ENCODE data around the gene PLEKHN1.

Gene PLEKHN1

DNA sequence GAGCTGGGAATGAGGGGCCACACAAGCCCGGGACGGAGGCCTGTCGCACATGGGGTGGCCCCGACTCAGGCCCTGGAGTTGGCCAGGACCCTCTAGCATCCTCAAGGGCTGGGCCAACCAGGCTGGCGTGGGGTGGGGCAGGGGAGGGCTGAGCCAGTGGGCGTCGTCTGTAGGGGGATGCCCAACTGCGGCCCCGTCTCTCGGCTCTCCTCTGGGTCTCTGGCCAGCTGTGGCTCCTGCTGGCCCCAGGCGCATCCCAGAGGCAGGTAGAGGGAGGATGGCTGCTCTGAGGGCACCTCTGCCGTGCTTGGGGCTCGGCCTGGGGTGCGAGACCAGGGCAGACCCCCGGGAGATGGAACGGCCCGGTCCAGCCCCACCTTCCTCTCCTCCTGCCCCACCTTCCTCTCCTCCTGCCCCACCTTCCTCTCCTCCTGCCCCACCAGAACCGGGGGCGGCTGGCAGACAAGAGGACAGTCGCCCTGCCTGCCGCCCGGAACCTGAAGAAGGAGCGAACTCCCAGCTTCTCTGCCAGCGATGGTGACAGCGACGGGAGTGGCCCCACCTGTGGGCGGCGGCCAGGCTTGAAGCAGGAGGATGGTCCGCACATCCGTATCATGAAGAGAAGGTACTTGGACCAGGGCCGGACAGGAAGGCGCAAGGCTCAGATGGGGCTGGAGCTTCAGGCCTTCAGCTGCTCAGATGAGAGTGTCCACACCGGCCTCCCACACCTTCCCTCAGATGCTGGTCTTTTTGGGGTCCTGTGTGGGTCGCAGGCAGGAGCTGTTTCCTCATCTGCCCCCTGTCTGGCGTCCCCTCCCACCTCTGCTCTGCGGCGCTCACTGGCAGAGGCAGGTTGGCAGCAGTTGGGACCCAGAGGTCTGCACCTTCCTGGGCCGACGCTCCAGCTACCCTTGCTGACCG, 36.3 kb upstream of the PLEKHN1 start:
- DNase-seq: no peak

DNA sequence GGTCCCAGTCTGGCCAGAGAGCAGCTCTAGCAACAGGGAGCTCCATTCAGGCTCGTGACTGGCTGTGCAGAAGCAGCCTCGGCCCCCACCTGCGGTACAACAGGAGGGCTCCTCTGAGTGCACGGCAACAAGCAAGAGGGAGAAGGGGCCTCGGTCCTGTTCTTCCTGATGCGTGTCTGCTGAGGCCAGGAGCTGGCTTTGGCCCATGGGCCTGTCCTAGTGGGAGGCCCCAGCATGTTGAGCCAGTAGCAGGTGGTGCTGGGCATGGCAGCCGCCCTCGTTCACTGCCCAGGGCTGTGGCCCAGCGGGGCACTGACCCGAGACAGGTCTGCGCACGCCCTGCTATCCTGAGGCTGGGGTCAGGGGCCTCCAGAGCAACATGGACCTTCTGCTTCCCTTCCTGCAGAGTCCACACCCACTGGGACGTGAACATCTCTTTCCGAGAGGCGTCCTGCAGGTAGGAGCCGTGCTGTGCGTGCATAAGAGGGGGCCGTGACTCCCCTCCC, 35.6 kb upstream of the PLEKHN1 start:
- no peak for DNase-seq

DNA sequence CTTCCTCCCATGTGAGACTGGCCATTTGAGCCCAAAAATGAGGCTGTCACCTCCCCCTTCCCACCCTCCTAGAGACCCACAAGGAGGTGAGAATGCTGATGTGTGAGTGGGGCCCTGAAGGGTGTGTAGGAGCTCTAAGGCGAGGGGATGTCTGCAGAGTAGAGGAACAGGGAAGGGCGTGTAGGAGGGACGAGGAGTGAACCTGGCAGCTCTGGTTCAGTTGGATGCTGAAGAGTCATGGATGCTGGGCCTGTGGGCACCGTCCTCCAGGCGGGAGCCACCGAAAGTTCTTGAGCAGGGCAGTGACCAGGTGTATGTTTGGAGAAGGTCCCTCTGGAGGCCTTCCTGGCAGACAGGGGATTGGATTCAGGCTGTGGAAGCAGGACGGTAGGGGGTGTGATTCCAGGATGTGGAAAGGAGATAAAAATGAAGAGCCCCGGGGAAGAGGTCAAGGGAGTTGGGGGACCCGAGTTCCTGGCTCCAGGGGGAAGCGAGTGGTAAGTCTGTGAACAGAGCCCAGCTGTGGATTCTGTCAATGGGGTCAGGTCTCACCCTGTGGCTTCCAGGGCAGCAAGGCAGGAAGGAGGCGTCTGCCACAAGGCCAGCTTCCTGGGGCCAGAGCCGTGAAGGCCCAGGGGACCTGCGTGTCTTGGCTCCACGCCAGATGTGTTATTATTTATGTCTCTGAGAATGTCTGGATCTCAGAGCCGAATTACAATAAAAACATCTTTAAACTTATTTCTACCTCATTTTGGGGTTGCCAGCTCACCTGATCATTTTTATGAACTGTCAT, 34.7 kb upstream of the PLEKHN1 start:
- DNase-seq: no peak

DNA sequence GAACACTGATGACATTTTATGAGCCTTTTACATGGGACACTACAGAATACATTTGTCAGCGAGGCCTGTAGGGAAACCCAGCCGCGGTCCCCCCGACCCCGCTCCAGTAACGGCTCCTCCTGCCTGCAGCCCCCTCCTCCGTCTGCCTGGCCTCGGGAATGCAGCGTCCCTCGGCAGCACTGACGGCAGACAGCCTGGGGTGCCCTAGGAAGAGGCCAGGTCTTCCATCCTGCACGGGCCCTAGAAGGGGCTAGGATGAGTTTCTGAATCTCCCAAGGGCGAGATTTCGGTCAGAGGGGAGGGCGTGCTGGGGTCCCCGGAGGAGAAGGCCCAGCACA, 34.1 kb upstream of the PLEKHN1 start:
- no peak for DNase-seq

DNA sequence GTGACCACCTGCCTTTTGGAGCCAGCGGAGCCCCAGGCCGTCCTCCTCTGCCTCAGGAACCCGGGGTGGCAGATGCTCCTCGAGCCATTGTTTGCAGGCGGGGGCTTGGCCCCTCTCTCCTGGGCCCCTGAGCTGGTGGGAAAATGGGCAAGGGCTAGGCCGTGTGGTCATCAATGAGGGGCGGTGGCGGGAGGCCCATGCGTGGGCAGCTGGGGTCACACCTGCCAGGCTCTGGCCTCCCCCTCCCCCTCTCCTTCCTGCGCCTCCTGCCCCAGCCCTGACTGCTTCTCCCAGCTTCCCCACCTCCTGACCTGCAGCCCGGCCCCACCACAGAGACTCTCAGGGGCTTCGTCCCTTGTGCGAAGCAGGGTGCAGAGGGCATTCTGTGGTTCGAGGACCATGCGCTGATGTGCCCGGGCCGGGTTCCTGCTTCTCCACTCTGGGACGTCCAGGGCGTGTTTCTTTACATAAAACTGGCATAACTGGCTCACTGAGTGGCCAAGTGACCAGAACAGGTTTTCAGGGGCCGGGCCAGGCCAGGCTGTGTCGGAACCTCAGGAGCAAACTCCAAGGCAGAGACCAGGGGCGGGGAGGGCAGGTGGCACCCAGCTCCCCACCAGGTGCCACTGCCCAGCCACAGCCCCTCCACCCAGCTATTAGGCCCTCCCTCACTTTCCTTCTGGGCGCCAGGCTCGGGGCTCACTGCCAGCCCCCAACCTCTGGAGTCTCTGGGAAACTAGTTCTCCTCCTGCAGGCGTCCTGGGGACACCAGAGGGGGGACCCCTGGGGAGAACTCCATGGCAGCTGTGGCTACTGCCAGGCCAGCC, 33.3 kb upstream of the PLEKHN1 start:
- DNase-seq: no peak

DNA sequence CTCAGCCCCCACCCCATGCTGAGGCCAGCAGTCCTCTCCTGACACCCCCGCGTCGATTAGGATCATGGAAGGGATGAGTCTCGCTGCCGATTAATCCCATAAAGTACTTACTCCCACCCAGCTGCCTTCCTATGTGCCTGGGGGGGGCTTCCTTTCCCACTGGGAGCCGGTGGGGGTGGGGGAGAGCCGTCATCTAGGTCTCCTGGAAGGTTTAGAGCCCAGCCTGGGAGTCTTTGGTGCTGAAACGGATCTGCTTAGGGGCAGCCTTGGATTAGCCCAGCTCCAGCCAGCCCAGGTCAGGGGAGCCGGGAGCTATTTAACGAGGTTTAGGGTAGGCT, 32.7 kb upstream of the PLEKHN1 start:
- DNase-seq: no peak

DNA sequence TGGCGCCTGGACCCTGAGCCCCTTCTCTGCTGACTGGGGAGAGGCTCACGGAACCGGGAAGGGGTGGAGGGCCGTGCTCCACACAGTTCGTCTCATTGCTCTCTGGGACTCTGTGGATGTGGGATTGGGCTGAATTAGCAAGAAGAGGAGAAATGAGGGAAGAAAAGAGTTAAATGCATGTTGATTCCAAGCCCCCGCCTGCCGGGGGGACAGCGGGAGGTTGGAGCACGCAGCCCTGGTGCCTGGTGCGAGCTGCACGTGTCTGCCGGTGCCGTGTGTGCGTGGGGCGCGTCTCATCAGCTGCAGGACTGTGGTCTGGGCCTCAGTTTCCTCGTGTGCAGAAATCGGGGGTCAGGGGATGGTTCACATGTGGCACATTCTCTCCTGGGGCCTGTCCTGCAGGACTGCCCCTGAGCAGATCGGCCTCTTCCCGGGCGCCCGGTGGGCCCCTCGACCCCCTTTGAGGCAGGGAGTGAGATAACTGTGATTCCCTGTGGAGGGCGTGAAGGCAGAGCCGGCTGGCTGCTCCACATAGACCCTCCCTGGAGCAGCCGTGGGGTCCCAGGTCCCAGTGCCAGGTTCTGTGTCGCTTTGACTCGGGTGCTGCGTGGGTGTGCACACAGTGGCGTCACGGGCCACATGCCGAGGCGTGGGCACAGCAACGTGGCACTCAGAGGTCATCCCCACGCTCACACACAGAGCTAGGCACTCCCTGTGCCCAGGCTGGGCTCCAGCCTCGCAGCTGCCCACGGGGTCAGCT, 31.1 kb upstream of the PLEKHN1 start:
- DNase-seq: no peak

DNA sequence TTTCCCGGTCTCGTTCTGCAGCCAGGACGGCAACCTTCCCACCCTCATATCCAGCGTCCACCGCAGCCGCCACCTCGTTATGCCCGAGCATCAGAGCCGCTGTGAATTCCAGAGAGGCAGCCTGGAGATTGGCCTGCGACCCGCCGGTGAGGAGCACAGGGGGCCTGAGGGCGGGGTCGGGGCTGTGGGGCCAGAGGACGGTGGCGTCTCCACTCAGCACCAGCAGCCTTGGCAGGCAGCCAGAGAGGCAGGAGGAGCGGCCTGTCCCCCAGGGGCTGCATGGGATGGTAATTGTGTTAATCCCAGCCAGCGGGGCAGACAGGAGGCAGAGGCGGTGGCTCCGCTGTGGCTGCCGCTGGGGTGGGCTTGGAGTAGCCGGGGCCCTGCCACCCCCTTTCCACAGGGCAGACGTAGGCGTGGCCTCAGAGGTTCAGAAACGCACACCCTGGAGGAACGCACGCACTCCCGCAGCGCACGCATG, 30.5 kb upstream of the PLEKHN1 start:
- no peak for DNase-seq

DNA sequence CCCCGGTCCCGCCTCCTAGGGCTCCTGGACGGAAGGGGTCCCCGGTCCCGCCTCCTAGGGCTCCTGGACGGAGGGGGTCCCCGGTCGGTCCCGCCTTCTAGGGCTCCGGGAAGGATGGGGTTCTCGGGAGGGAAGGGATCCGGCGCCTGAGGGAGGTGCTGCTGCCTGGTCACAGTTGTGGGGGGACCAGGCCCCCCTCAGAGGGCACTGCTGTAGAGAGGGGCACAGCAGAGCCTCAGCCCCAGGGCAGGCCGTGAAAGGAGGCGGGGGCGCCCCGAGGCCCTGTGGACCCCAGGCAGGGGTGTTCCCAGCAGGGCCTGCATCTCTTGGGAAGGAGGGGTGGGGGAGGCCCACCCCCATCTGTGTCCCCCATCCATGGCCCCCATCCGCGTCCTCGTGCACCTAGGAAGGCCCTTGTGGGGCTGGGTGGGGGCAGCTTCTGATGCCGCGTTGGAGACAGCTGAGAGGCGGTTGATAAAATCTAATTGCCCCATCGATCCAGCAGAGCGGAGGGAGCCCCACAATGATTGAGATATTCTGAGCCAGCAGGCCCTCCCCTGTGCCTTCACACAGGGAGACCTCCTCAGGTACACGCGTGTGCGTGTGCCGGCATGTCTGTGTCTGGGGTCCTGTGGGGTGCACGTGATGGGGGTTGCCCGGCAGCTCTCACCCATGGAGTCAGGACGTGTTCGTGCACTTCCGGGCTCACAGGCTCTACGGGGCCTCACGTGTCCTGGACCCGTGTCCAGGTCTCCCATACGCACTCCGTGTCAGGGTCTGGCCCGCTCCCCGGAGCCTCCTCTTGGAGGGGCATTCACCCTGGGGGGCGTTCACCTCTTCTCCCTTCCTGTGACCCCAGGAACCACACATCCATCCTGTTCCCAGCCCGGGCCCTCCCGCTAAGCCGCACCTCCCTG, 29.7 kb upstream of the PLEKHN1 start:
- no peak for DNase-seq

DNA sequence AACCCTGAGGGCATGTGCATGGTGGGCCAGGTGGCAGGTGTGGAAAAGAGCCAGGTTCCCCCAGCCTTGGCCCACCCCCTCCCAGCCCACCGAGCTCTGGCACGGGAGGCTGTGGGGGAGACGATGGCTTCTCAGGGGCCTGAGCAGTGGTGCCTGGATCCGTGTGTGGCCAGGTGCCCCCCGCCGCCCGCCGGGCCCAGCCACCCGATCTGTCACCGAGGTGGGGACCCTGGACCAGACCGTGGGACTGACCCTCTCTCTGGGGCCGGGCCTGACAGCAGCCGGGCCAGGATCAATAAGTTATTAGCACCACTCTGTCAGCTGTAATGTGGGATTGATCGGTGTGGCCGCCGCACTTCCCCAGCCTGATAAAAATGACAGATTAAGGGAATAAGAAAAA, 28.8 kb upstream of the PLEKHN1 start:
- DNase-seq: no peak

DNA sequence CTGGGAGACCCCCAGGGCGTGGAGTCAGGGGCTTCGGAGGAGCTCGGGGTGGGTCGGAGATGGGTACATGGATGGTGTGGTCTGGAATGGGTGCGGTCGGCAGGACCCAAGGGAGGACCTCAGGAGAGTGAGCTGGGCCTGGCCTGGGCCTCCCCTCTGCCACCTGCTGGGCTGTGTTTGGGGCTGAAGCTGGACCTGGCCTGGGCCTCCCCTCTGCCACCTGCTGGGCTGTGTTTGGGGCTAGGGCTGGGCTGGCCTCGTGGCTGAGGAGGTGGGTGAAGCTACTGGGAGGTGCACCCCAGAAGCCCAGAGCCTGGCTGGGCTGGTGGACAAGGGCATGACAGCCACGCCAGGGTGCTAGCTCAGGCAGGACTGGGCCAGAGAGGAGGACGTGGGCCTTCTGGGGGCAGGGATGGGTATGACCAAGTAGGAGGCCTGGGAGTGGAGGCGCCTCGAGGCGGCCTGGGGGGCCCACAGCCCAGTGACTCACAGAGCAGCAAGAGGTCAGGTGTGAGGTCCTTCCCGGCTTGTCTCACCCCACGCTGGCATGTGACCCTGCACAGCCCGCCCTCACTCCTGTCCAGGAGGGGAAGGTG, 28.1 kb upstream of the PLEKHN1 start:
- DNase-seq: no peak

DNA sequence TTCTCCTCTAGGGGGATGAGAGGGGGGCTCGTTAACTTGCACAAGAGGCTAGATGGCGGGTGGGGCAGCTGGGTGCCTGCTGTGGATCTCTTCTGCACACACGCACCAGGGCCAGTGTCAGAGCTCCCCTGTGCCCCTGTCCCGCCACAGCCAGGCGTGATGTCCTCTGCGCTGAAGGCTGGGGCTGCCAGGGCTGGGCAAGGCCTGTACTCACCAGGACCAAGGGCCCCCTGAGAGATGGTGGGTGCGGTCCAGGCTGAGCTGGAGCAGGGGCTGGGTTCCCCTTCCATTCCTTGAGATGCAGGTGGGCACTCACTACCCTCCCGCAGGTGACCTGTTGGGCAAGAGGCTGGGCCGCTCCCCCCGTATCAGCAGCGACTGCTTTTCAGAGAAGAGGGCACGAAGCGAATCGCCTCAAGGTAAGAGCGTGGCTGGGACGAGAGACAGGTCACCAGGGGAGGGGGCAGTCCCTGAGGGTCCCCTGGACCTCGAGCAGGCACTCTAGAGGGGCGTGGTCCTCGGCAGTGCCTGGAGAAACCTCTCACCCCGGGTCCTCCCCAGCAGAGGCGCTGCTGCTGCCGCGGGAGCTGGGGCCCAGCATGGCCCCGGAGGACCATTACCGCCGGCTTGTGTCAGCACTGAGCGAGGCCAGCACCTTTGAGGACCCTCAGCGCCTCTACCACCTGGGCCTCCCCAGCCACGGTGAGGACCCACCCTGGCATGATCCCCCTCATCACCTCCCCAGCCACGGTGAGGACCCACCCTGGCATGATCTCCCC, 27.4 kb upstream of the PLEKHN1 start:
- DNase-seq: no peak

DNA sequence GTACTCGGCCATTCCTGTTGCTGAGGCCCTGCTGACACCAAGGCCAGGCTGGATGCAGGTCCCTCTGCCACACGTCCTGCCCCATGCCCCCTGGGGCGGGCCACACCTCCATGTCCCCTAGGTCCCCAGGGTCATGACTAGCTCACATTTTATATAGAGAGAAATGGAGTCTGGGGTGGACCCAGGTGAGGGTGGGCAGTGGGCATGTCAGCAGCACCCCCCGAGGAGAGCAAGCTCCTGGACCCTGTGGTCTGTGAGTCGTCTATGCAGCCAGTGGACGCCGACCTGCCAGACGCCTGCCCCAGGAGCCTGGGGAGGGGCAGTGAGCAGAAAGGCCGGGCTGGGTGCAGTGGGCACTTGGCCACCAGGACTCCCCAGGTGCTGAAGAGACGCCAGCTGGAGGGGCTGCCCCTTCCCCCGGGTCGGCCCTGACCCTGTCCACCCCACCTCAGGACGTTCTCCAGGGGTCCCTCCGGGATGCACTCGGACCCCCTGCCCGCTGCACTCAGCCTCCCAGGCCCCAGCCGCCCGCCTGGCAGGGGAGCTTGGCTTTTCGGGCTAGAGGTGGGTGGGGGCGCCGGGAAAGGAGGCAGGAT, 26.7 kb upstream of the PLEKHN1 start:
- no peak for DNase-seq

DNA sequence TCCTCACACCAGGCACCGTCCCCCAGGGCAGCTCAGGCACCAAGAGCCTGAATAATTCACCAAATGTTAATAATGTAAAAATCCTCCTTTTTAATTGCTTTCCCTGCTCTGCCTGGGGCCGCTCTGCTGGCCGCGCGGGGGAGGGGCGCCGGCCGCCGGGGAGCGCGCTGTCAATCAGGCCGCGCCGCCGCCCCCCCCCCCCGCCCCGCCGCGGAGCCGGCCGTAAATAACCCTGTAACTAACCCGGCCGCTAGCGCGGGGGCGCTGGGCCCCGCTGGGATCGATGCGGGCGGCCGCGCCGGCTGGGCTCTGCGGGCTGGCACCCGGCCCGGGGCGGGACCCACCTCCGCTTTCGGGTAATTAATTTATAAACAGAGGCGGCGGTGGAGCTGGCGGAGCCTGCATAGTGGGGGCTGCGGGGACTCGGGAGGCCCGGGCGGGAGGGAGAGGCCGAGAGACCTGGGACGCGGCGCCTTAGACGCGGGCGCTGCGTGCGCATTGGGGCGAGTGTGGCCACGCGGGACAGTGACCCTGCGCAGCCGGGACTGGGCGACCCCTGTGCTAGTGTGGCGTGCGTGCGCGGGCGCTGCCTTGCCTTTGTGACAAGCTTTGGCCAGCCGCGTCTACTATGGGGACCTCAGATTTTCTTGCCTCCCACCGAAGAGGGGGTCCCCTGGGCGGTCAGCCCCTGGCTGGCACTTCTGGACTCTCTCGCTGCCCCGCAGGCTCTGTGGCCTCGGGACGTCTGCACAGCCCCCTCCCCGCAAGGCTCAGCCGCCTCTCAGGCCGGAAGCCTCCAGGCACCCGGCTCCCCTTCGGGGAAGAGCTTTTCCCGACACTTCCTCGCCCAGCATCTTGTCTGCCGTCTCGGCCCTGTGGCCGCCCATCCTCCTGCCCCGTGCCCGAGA, 25.9 kb upstream of the PLEKHN1 start:
- DNase-seq: no peak

DNA sequence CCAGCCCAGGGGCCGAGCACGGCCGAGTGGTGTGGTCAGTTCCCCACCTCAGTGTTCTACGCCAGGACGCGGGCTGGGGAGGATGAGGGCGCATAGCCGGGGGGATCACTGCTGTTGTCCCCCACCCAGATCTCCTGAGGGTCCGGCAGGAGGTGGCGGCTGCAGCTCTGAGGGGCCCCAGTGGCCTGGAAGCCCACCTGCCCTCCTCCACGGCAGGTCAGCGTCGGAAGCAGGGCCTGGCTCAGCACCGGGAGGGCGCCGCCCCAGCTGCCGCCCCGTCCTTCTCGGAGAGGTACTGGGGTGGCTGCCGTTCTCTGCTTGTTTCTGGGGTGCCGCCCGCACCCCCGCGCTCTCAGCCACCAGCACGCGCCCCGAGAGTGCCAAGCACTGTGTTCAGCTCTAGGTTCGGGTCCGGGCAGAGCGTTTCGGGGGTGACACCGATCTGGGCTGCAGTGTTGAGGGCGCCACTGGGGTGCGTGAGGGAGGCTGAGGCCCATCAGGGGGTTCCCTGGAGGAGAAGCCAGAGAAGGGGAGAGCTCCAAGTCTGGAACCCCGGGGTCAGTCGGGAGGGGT, 25.2 kb upstream of the PLEKHN1 start:
- DNase-seq: no peak

DNA sequence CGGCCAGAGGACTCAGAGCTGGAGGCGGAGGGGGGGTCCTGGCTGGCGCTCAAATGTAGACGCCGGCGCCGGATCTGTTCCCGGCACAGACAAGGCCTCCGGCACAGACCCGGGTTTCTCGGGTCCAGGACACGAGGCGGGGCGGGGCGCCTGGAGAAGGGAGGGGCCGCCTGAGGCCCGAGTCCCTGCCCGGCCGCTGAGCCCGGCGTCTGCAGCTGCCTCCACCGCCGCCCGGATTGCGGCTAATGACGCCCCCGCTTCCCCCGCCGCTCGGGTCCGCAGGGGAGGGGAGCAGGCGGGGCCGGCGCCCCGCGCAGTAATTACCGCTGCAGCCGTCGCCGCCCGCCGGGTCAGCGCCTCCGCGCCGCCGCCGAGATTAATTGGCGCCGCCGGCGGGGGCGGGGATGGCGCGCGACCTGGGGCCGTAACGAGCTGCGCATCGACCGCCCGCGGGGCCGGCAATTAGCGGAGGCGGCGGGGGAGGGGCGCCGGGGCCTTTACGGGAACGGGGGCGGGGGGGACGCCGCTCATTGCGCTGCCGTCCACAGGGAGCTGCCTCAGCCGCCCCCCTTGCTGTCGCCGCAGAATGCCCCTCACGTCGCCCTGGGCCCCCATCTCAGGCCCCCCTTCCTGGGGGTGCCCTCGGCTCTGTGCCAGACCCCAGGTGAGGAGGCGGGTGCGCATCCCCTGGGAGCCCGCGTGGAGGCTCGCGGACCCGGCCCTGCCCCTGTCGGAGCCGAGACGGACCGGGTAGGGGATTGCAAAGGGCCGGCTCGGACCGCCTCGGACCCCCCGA, 24.5 kb upstream of the PLEKHN1 start:
- no peak for DNase-seq

DNA sequence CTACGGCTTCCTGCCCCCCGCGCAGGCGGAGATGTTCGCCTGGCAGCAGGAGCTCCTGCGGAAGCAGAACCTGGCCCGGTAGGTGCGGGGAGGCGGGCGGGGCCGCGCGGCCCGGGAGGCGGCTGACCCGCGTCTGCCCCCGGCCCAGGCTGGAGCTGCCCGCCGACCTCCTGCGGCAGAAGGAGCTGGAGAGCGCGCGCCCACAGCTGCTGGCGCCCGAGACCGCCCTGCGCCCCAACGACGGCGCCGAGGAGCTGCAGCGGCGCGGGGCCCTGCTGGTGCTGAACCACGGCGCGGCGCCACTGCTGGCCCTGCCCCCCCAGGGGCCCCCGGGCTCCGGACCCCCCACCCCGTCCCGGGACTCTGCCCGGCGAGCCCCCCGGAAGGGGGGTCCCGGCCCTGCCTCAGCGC, 23.9 kb upstream of the PLEKHN1 start:
- DNase-seq: no peak
